ENCODE results near the gene XAGE5. TPM values are rescaled to one million over a fixed set of nuclear protein-coding genes. Genes with fewer than 3 reads are reported as not detected.

Gene XAGE5
- total RNA-seq, 1 donor from 2014 or later: not detected

DNA sequence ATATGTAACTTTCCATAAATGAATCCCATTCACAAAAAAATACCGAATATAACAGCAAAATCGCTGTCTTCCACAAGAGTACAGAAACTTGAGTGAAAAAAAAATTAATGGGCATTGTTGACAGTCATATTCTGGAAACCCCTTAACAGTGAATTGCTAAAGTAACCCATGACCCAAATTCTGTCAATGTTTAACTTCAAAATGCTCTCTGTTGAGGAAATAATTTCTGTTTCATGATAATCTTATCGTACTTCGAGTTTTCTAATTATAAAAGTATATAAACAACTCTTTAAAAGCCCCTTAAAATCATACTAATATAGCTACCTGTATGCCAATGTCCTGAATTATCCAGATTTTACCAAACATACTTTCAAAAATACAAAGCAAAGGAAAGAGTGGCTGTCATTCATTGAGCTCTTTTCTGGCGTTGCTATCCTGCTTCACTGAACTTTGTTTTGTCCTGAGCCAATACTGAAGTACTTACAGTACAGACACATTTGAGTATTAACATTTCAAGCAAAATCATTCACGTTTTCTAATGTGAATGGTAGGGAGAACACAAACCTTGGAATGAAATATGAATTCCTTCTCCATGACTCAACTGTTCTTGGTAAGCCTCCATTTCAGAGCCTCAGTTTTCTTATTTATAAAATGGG lies 54.4 kb downstream of the XAGE5 start:
- TF ChIP-seq, protein P1, sequence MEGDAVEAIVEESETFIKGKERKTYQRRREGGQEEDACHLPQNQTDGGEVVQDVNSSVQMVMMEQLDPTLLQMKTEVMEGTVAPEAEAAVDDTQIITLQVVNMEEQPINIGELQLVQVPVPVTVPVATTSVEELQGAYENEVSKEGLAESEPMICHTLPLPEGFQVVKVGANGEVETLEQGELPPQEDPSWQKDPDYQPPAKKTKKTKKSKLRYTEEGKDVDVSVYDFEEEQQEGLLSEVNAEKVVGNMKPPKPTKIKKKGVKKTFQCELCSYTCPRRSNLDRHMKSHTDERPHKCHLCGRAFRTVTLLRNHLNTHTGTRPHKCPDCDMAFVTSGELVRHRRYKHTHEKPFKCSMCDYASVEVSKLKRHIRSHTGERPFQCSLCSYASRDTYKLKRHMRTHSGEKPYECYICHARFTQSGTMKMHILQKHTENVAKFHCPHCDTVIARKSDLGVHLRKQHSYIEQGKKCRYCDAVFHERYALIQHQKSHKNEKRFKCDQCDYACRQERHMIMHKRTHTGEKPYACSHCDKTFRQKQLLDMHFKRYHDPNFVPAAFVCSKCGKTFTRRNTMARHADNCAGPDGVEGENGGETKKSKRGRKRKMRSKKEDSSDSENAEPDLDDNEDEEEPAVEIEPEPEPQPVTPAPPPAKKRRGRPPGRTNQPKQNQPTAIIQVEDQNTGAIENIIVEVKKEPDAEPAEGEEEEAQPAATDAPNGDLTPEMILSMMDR (conservative IDR thresholded peaks at IDR 0.05): no peak
- Mint-ChIP-seq H3K9me3 (peaks cover 5% of the 10 kb centered on the region), H3K27ac (ENCODE audit: unreplicated experiment) (no peak overlapping the region), H3K27me3 (ENCODE audit: low read depth) (peaks cover 56% of the 10 kb centered on the region), H3K4me3 (no peak overlapping the region), H3K36me3 (ENCODE audit: low read depth) (no peaks in the 10 kb centered on the region), H3K4me1 (no peaks in the 10 kb centered on the region)
- DNase-seq (ENCODE audit: low read depth, low spot score): no peak

Other genes with a start within 250 kb of the XAGE5 start
- not detected in 2 replicates for gene SSX7, start 156.4 kb upstream of the XAGE5 start, total RNA-seq
- not detected in 2 replicates for gene SSX2, start 104.1 kb upstream of the XAGE5 start, total RNA-seq
- not detected in 2 replicates for gene SSX2B, start 60.0 kb upstream of the XAGE5 start, total RNA-seq
- gene SPANXN5, start 13.9 kb upstream of the XAGE5 start, total RNA-seq: not detected in 2 replicates
- gene XAGE3, start 56.8 kb downstream of the XAGE5 start, total RNA-seq: not detected in 2 replicates
- 13.7 and 16.2 TPM in 2 replicates for gene FAM156B, start 86.0 kb downstream of the XAGE5 start, total RNA-seq
- 21.7 and 24.6 TPM in 2 replicates for gene FAM156A, start 147.2 kb downstream of the XAGE5 start, total RNA-seq
- 11.8 and 13.0 TPM in 2 replicates for gene GPR173, start 237.5 kb downstream of the XAGE5 start, total RNA-seq

Data from neural crest cell (in vitro differentiated cells).